ENCODE data around the gene CEBPA. TPM values are rescaled to one million over a fixed set of nuclear protein-coding genes. Genes with fewer than 3 reads are reported as not detected.

CEBPA gene
- total RNA-seq, 2 experiments from 2014 or later: 0.10 TPM

DNA sequence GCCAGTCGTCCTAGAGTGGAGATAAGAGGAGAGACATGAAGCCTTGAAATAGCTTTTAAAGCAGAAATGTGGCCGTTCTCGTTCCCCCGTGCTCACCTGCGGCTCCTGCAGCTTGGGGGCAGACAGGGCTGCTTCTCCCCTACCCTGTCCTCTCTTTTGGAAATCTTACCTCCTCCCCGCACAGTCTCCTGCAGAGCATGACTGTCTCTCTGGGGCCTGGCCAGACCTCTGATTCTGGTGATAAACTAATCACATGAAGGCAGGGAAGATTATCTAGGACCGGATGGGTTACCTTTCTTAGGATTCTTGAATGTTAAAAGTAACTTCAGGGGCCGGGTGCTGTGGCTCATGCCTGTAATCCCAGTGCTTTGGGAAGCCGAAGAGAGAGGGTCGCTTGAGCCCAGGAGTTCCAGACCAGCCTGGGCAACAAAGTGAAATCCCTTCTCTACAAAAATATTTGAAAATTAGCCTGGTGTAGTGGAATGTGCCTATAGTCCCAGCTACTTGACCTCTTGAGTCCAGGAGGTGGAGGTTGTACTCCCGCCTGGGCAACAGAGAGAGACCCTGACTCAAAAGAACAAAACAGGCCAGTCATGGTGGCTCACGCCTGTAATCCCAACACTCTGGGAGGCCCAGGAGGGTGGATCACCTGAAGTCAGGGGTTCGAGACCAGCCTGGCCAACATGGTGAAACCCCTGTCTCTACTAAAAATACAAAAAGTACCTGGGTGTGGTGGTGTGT, 8.1 kb downstream of the CEBPA start:
- ChIA-PET CTCF (no interaction called here), POLR2A (no interaction called here)
- Mint-ChIP-seq H3K27ac (no peak overlapping the region), H3K4me3 (no peak overlapping the region), H3K4me1 (no peaks in the 10 kb centered on the region), H3K9me3 (peaks cover 2% of the 10 kb centered on the region), H3K36me3 (ENCODE audit: low read depth) (no peaks in the 10 kb centered on the region), H3K27me3 (peaks cover 27% of the 10 kb centered on the region)
- no peak for DNase-seq

DNA sequence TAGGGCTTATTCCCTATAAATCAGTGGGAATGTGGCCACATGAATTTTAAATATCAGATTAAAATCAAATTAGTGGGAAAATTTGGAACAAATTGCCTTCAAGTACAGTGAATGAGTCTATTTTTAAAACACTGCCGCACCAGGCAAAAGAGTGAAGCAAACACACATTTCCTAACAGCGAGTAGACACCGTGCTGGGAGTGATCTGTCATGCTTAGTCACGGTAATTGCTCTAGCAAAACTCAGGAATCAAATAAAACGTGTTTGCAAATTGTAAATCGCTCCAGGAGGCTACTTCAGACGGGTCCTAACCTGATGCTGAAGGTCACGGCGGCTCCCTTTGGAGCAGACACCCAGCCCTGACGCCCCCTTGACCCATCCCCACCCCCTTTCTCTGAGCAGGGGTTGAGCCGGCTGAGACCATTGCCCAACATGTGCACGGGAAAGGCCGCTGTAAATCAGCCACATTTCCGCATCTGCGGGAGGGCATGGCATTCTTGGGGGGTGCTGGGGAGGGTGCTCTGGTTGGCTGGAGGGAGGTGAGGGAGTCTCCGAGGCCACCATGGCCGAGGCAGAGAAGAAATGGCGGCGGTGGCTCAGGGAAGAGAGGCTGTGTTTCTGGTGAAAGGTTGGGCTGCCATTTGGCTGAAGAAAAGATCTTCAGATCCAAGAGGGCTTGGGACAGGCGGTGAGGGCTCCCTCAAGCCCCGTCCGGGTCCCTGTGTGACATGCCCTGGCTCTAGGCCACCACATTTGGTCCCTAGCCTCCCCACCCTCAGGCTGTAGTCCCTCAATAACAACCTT, 8.9 kb downstream of the CEBPA start:
- DNase-seq: no peak
- Mint-ChIP-seq H3K4me1 (no peaks in the 10 kb centered on the region), H3K4me3 (no peak overlapping the region), H3K9me3 (peaks cover 10% of the 10 kb centered on the region), H3K27ac (no peak overlapping the region), H3K36me3 (ENCODE audit: low read depth) (no peaks in the 10 kb centered on the region), H3K27me3 (peaks cover 23% of the 10 kb centered on the region)
- ChIA-PET CTCF (no interaction called here), POLR2A (no interaction called here)

DNA sequence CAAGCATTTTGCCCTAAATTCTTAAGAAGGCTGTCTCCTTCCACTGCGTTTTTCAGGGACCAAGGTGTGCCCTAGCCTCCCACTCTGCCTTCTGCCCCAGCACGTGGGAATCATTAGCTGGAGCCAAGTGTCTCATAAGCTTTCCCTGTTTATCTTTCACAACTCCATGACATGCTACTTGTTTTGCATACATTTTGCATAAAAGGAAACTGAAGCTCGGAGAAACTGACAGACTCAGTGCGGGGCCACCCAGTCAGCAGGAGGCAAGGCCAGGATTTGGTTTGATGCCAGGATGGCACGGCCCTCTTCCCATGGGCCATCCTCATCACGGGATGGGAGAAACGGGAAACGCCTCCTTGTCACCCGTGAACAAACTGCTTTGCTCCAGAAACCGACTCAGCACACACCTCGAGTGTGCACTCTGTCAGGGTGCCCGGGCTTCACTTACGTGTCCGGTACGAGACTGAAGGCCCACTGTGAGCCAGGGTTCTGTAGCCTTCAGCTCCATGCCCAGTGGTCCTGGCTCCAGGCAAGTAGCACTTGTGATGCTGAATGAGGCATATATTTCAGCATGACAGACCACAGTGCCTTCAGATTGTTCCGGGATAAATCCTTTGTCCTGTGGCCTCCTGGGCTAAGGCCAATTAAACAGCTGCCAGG, 9.6 kb downstream of the CEBPA start:
- POLR2A ChIA-PET: no interaction called here
- Mint-ChIP-seq H3K4me3 (no peak overlapping the region), H3K4me1 (peaks cover 4% of the 10 kb centered on the region), H3K36me3 (ENCODE audit: low read depth) (peaks cover 6% of the 10 kb centered on the region), H3K9me3 (peaks cover 15% of the 10 kb centered on the region), H3K27ac (no peak overlapping the region), H3K27me3 (peaks cover 28% of the 10 kb centered on the region)
- no peak for DNase-seq
- CTCF ChIA-PET: no interaction called here

DNA sequence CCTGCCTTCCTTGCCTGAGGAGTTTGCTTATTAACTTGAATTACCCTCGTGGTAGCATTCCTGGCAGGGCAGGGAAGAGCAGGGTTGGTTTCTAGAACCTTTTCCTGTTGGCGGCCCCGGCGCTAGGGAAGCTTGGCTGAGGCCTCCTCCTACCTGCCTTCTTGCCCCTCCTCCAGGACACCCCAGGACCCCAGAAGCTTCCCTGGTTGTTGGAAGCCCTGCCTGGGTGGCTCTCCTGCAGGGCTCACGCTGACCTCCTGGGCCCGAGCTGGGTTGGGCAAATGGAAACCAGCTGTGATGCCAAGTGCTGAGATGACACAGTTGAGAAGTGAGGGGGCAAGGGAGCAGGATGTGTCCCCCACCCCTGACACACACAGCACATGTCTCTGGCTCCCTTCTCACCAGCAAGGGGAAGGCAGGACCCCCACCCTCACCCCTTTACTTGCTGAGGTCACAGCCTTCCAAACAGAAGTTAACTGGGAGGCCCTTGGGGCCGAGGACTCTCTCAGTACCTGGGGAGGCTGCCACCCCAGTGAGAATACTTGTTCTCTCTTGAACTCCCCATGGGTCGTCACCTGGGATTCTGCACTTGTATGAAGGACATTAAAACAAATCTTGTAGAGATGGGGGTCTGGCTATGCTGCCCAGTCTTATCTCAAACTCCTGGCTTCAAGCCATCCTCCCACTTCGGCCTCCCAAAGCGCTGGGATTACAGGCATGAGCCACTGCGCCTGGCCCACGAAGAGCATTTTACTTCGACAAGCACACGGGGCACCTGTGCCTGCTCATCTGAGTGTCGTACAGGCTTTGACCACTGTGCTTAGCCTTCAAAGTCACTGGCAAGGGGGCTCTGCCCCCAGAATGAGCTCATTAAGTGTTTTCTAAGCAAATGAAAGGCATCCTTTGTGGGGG, 10.5 kb downstream of the CEBPA start:
- H3K9me3 Mint-ChIP-seq: peaks cover 17% of the 10 kb centered on the region
- ChIA-PET CTCF (no interaction called here), POLR2A (no interaction called here)
- H3K27ac Mint-ChIP-seq: no peak overlapping the region
- DNase-seq: no peak
- H3K4me3 Mint-ChIP-seq: no peak overlapping the region
- H3K36me3 Mint-ChIP-seq (ENCODE audit: low read depth): peaks cover 8% of the 10 kb centered on the region
- H3K27me3 Mint-ChIP-seq: peaks cover 25% of the 10 kb centered on the region
- H3K4me1 Mint-ChIP-seq: peaks cover 12% of the 10 kb centered on the region

DNA sequence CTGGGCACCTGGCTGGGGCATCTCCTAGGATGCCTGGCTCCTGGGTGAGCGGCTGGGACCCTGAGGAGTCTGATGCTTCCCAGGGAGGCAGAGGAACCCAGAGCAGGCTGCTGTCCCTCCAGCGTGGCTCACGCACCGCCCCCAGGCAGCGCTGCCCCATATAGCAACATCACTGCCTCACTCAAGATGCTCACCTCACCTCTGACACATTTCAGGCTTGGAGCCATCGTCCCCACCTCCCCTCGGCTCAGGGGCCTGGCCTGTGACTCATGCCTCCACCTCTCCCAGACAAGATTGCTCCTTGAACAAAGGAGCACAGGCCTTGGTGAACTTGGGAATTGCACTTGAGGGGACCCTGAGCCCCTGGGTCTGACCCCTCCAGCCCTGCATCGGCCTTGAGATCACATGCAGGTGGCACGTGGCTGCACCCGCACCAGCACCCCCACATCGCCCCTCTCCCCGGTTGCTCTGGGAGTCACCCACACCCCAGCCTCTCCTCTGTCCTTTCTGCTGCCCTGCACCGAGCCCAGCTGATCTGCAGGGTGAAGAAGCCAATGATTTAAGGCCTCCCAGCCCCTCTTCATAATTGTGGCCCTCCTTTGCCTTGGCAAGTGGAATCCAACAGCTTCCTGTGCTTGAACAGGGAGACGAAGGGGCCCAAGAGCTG, 11.2 kb downstream of the CEBPA start:
- H3K9me3 Mint-ChIP-seq: peaks cover 17% of the 10 kb centered on the region
- no peak overlapping the region for H3K4me3 Mint-ChIP-seq
- no peak overlapping the region for H3K27ac Mint-ChIP-seq
- peaks cover 8% of the 10 kb centered on the region for H3K36me3 Mint-ChIP-seq (ENCODE audit: low read depth)
- ChIA-PET CTCF (no interaction called here), POLR2A (no interaction called here)
- no peak for DNase-seq
- H3K4me1 Mint-ChIP-seq: peaks cover 20% of the 10 kb centered on the region
- H3K27me3 Mint-ChIP-seq: peaks cover 27% of the 10 kb centered on the region

DNA sequence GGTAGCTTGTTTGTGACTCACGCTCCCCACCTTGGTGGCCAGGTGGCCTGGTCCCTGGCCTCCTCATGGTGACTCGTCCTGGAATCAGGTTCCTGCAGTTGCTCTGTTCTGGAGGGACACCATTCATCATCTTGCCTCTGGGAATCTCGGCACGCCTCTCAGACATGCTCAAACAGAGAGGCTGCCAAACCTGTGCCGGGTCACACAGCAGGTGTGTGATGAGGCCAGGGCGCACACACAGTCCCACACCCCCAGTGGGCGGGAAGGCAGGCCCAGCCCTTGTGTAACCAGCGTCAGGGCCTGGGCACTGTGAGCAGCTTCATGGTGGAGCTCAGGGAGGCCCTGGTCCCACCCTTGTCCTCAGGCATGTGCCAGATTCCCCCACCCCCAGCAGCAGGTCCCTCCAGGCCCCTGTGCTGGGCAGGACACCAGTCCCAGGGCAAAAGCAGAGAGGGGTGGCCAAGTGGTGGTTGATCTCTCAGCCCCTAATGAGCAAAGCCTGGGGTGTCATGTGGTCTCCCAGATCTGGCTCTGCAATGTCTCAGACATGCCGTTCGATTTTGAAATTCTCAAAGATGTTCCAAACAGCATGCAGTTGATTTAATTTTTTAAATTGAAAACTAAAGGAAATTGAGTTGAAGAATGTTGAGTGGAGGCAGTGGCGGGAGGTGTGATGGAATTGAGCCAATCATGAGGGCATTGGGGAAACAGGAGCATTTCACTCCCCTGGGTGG, 12.1 kb downstream of the CEBPA start:
- Mint-ChIP-seq H3K4me1 (peaks cover 24% of the 10 kb centered on the region), H3K4me3 (no peak overlapping the region), H3K27me3 (peaks cover 28% of the 10 kb centered on the region), H3K27ac (no peak overlapping the region), H3K9me3 (peaks cover 17% of the 10 kb centered on the region), H3K36me3 (ENCODE audit: low read depth) (peaks cover 8% of the 10 kb centered on the region)
- no peak for DNase-seq
- ChIA-PET CTCF (interaction anchor here (1.0 to 1.2 kb wide), 2 partner anchors 10 to 12 kb away, joined by 3 read pairs; partner anchors contain the start of gene CEBPA), POLR2A (no interaction called here)

DNA sequence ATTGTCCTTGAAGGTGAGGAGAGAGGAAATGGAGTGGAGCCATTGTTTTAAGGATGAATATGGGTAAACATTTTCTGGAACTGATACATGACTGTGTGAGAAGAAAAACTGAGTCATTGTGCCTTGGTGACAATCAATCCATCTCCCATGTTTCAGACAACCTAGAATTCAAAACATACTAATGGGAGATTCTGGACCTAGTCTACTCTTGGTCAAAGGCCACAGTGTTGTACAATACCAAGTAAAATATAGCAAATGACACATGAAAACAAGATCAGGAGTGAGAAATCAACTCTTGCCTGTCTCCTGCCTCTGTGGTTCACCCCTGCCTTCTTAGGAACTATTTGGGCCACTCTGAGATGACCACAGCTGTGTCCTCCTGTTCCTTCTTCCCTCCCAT, 13.1 kb downstream of the CEBPA start:
- H3K4me1 Mint-ChIP-seq: peaks cover 24% of the 10 kb centered on the region
- no peak for DNase-seq
- H3K9me3 Mint-ChIP-seq: peaks cover 17% of the 10 kb centered on the region
- POLR2A ChIA-PET: interaction anchor here (0.7 kb wide), 1 partner anchor 104 kb away, joined by 3 read pairs; no protein-coding TSS in a partner anchor
- H3K27ac Mint-ChIP-seq: no peak overlapping the region
- peaks cover 33% of the 10 kb centered on the region for H3K27me3 Mint-ChIP-seq
- CTCF ChIA-PET: interaction anchor here (1.0 to 1.6 kb wide), 3 partner anchors 9 to 13 kb away, joined by 3 read pairs; partner anchors contain the start of gene CEBPA
- peaks cover 8% of the 10 kb centered on the region for H3K36me3 Mint-ChIP-seq (ENCODE audit: low read depth)
- no peak overlapping the region for H3K4me3 Mint-ChIP-seq

DNA sequence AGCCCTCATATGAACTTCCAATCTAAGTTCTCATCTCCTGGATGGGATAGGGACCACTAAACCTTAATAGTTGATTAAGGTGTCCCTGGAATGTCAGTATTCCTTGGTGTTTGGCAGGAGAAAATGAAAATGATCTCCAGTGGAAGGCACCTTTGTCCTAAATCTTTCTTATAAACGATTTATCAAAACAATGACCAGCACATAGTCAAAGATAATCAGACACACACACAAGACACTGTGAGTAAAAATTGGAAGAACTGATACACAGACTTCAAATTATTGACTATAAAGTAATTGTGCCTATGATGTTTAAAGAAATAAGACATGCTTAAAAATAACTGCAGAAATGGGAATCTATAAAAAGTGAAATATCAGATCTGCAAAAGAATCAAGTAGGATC, 13.7 kb downstream of the CEBPA start:
- ChIA-PET POLR2A (interaction anchor here (0.7 kb wide), 1 partner anchor 103 kb away, joined by 3 read pairs; no protein-coding TSS in a partner anchor), CTCF (interaction anchor here (1.2 to 1.6 kb wide), 2 partner anchors 11 to 15 kb away, joined by 3 read pairs; no protein-coding TSS in a partner anchor)
- Mint-ChIP-seq H3K9me3 (peaks cover 17% of the 10 kb centered on the region), H3K36me3 (ENCODE audit: low read depth) (peaks cover 8% of the 10 kb centered on the region), H3K27ac (no peak overlapping the region), H3K4me3 (no peak overlapping the region), H3K27me3 (peaks cover 30% of the 10 kb centered on the region), H3K4me1 (peaks cover 24% of the 10 kb centered on the region)
- no peak for DNase-seq

DNA sequence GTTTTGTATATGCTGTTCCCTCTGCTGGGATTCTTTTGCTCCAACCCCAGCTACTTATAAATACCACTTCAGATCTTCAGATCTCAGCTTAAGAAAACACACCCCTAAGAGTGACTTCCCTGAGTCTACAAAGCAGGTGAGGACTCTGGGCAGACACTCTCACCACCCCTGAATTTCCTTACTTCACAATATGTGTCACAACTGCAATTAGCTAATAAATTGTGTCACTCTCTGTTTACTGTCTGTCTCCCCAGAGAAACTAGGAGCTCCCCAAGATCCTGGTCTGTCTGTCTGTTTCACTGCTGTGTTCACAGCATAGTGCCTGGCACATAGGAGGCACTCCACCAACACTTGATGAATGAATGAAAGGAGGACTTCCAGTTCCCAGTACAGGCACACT, 14.4 kb downstream of the CEBPA start:
- H3K4me3 Mint-ChIP-seq: no peak overlapping the region
- peaks cover 24% of the 10 kb centered on the region for H3K4me1 Mint-ChIP-seq
- H3K36me3 Mint-ChIP-seq (ENCODE audit: low read depth): peaks cover 8% of the 10 kb centered on the region
- ChIA-PET CTCF (interaction anchor here (0.9 to 1.6 kb wide), 3 partner anchors 10 to 16 kb away, joined by 3 read pairs; no protein-coding TSS in a partner anchor), POLR2A (no interaction called here)
- no peak overlapping the region for H3K27ac Mint-ChIP-seq
- DNase-seq: no peak
- H3K27me3 Mint-ChIP-seq: peaks cover 23% of the 10 kb centered on the region
- peaks cover 17% of the 10 kb centered on the region for H3K9me3 Mint-ChIP-seq

DNA sequence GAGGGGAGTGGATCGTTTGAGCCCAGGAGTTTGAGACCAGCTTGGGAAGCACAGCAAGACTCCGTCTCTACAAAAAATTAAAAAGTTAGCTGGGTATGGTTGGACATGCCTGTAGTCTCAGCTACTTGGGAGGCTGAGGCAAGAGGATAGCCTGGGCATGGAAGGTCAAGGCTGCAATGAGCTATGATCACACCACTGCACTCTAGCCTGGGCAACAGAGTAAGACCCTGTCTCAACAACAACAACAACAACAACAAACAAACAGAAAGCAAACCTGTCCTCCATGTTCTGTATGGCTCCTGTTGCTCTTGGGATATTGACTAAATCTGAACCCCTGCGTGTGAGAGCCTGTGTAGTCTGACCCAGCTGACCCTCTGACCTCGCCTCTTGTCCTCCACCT, 14.9 kb downstream of the CEBPA start:
- Mint-ChIP-seq H3K36me3 (ENCODE audit: low read depth) (peaks cover 8% of the 10 kb centered on the region), H3K4me1 (peaks cover 24% of the 10 kb centered on the region), H3K4me3 (no peak overlapping the region), H3K9me3 (peaks cover 17% of the 10 kb centered on the region), H3K27me3 (peaks cover 23% of the 10 kb centered on the region), H3K27ac (no peak overlapping the region)
- no peak for DNase-seq
- ChIA-PET POLR2A (no interaction called here), CTCF (interaction anchor here (0.9 to 1.2 kb wide), 2 partner anchors 10 to 16 kb away, joined by 3 read pairs; no protein-coding TSS in a partner anchor)

DNA sequence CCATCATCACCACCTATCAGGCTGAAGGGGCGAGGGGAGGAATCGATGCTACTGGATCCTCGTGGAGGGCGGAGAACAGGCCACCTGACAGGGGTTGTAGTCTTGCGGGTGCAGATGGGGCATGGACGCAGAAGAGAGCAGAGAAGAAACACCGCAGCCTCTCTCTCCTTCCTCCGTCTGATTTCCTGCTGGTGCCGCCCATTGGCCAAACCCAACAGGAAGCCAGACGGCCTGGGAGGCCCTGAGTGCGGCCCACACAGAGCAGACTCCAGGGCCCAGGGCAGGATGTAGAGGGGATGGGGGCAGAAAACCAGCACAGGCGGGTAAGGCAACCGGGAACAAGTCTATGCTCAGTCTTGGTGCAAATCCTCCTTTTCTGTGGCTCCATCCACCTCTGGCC, 15.4 kb downstream of the CEBPA start:
- peaks cover 17% of the 10 kb centered on the region for H3K9me3 Mint-ChIP-seq
- H3K36me3 Mint-ChIP-seq (ENCODE audit: low read depth): peaks cover 8% of the 10 kb centered on the region
- H3K27me3 Mint-ChIP-seq: peaks cover 23% of the 10 kb centered on the region
- peaks cover 24% of the 10 kb centered on the region for H3K4me1 Mint-ChIP-seq
- CTCF ChIA-PET: interaction anchor here (0.9 kb wide), 1 partner anchor 9 kb away, joined by 3 read pairs; no protein-coding TSS in a partner anchor
- no peak overlapping the region for H3K4me3 Mint-ChIP-seq
- peak; percentile 45 for DNase-seq
- POLR2A ChIA-PET: no interaction called here
- peak overlapping the region; percentile 71 for H3K27ac Mint-ChIP-seq

Measured in activated CD4-positive, alpha-beta T cell treated with anti-CD3 and anti-CD28 coated beads, Interleukin-2, amount 10 ng/mL, durations not matched to agents 7 days and 5 days (primary cell).